K562 (cell line): ENCODE data around the gene ADGRE3. TPM values are rescaled to one million over a fixed set of nuclear protein-coding genes. Genes with fewer than 3 reads are reported as not detected.

Source experiments
- EP300 ChIP-seq: IDR thresholded peaks from 2 replicates; pipeline ENCODE4 v1.6.1; 2012; ENCODE audit warnings: low read length, improper control_type of control experiment
- HNRNPUL1 ChIP-seq: fragments of 200-400 bp; formaldehyde crosslinking; IDR thresholded peaks from 2 replicates; pipeline ENCODE4 v1.6.1; 2017; ENCODE audit warnings: low read length
- KAT8 ChIP-seq: fragments of 450-650 bp; IDR thresholded peaks from 2 replicates; pipeline ENCODE4 v1.6.1; 2016; ENCODE audit warnings: low read depth, mild to moderate bottlenecking
- LCOR ChIP-seq: sonication (generic); formaldehyde crosslinking; IDR thresholded peaks from 2 replicates; pipeline ENCODE4 v1.8.0; 2022; ENCODE audit warnings: mild to moderate bottlenecking, missing genetic modification reagents
- NCOA1 ChIP-seq: fragments of 450-650 bp; IDR thresholded peaks from 2 replicates; pipeline ENCODE4 v1.6.1; 2016; ENCODE audit warnings: low read depth
- PML ChIP-seq: IDR thresholded peaks from 2 replicates; pipeline ENCODE4 v1.6.1; 2012; ENCODE audit warnings: low read length, inconsistent platforms
- ZNF707 ChIP-seq: fragments of 250-450 bp; sonication (Bioruptor Pico); conservative IDR thresholded peaks from 2 replicates; pipeline ENCODE4 v1.8.0; 2022; ENCODE audit warnings: inconsistent platforms, mild to moderate bottlenecking, moderate library complexity
- polyA plus RNA-seq, 8 experiments: library from polyadenylated mRNA; depleted of rRNA in 4 of 8; stranded (reverse) in 5 of 8; unstranded in 3 of 8; fragments of >200 nt; fragmentation: Nextera tagmentation in 2 of 8; fragmentation: Illumina TruSeq in 1 of 8; extraction: Ambion mirVana in 2 of 8; extraction: Trizol in 1 of 8; gene quantifications; 2 replicates each; pipeline versions ENCODE4 v1.2.1 to v1.2.3, GENCODE V29; 2011 to 2014; ENCODE audit warnings: inconsistent platforms in 1 of 8, missing spikeins in 1 of 8
- total RNA-seq, 7 experiments: library from RNA; depleted of rRNA in 6 of 7; stranded (reverse); fragments of >200 nt in 6 of 7; fragmentation: Illumina TruSeq in 2 of 7; extraction: Trizol in 2 of 7; gene quantifications; 2 replicates each; pipeline versions ENCODE4 v1.2.1 to v1.2.3, GENCODE V29; 2011 to 2021; ENCODE audit warnings: low replicate concordance in 1 of 7
- TF ChIP-seq, protein P1 (sequence below): sonication (generic); formaldehyde crosslinking; IDR thresholded peaks from 2 replicates; pipeline ENCODE4 v1.8.1; 2022; ENCODE audit warnings: missing genetic modification reagents
- TF ChIP-seq, protein P2 (sequence below): fragments of 450-650 bp; IDR thresholded peaks from 2 replicates; pipeline ENCODE4 v1.6.1; 2016; ENCODE audit warnings: low read depth

ADGRE3 gene
- total and polyA plus RNA-seq, 9 of the 15 experiments (the other 6 are each of a cell fraction or from before 2014, with no cell fraction given): not detected

DNA sequence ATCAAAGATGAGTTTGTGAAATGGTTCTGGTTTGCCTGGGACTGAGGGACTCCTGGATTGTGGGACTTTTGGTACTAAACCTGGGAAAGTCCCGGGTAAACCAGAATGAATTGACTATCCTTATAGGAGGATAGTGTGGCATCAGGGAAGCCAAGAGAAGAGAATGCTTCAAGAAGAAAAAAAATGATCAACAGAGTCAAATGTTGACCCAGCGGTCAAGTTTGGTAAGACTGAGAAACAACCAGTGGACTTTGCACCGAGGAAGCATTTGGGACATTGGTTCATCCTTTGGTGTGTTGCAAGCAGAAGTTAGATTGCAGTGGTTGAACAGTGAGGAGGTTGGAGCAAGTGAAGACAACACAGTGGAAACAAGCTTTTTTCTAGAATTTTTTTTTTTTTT, 58.2 kb downstream of the ADGRE3 start (continued):
- TF ChIP-seq, protein P1, sequence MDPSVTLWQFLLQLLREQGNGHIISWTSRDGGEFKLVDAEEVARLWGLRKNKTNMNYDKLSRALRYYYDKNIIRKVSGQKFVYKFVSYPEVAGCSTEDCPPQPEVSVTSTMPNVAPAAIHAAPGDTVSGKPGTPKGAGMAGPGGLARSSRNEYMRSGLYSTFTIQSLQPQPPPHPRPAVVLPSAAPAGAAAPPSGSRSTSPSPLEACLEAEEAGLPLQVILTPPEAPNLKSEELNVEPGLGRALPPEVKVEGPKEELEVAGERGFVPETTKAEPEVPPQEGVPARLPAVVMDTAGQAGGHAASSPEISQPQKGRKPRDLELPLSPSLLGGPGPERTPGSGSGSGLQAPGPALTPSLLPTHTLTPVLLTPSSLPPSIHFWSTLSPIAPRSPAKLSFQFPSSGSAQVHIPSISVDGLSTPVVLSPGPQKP (CRISPR knock-in tag): no peak
- TF ChIP-seq LCOR (CRISPR knock-in tag) (no peak), NCOA1 (no peak), PML (no peak), ZNF707 (no peak), KAT8 (no peak), EP300 (no peak), HNRNPUL1 (no peak)
- TF ChIP-seq, protein P2, sequence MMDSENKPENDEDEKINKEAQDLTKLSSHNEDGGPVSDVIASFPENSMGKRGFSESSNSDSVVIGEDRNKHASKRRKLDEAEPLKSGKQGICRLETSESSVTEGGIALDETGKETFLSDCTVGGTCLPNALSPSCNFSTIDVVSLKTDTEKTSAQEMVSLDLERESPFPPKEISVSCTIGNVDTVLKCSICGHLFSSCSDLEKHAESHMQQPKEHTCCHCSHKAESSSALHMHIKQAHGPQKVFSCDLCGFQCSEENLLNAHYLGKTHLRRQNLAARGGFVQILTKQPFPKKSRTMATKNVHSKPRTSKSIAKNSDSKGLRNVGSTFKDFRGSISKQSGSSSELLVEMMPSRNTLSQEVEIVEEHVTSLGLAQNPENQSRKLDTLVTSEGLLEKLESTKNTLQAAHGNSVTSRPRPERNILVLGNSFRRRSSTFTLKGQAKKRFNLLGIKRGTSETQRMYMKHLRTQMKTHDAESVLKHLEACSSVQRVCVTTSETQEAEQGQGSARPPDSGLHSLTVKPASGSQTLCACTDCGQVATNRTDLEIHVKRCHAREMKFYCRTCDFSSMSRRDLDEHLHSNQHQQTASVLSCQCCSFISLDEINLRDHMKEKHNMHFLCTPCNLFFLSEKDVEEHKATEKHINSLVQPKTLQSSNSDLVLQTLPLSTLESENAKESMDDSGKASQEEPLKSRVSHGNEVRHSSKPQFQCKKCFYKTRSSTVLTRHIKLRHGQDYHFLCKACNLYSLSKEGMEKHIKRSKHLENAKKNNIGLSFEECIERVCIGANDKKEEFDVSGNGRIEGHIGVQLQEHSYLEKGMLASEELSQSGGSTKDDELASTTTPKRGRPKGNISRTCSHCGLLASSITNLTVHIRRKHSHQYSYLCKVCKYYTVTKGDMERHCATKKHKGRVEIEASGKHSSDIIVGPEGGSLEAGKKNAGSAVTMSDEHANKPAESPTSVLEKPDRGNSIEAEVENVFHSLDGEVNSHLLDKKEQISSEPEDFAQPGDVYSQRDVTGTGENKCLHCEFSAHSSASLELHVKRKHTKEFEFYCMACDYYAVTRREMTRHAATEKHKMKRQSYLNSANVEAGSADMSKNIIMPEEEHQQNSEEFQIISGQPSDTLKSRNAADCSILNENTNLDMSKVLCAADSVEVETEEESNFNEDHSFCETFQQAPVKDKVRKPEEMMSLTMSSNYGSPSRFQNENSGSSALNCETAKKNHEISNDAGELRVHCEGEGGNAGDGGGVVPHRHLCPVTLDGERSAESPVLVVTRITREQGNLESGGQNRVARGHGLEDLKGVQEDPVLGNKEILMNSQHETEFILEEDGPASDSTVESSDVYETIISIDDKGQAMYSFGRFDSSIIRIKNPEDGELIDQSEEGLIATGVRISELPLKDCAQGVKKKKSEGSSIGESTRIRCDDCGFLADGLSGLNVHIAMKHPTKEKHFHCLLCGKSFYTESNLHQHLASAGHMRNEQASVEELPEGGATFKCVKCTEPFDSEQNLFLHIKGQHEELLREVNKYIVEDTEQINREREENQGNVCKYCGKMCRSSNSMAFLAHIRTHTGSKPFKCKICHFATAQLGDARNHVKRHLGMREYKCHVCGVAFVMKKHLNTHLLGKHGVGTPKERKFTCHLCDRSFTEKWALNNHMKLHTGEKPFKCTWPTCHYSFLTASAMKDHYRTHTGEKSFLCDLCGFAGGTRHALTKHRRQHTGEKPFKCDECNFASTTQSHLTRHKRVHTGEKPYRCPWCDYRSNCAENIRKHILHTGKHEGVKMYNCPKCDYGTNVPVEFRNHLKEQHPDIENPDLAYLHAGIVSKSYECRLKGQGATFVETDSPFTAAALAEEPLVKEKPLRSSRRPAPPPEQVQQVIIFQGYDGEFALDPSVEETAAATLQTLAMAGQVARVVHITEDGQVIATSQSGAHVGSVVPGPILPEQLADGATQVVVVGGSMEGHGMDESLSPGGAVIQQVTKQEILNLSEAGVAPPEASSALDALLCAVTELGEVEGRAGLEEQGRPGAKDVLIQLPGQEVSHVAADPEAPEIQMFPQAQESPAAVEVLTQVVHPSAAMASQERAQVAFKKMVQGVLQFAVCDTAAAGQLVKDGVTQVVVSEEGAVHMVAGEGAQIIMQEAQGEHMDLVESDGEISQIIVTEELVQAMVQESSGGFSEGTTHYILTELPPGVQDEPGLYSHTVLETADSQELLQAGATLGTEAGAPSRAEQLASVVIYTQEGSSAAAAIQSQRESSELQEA: no peak
